K562 (cell line): ENCODE measurements around the gene PIK3CA. TPM values are rescaled to one million over a fixed set of nuclear protein-coding genes. Genes with fewer than 3 reads are reported as not detected.

ENCODE experiments used
- ATAC-seq: fragments of 200-7000 bp; cut with Tn5 transposase; 3 replicates; pipeline ENCODE4 v1.9.1; 2020; ENCODE audit warnings: moderate library complexity
- BruUV-seq: library from RNA; stranded (reverse); fragments of 400-500 nt; replicated peaks from 2 replicates; lab custom pipeline; 2021; lab: Mats Ljungman, UMichigan
- CTCF ChIA-PET: fragments of 300-600 bp; formaldehyde crosslinking; extraction: SDS; loops from one replicate; lab custom pipeline; 2021; ENCODE audit warnings: low intra/inter-chr PET ratio; lab: Yijun Ruan, JAX
- POLR2A ChIA-PET: fragments of 300-600, 350-650 bp; sonication (Branson Sonifier 250); formaldehyde crosslinking; extraction: SDS; loops from one replicate; lab custom pipeline; 2021; ENCODE audit warnings: antibody characterized with exemption, inconsistent platforms; lab: Yijun Ruan, JAX
- DNase-seq, 4 experiments: peaks; one replicate each; pipeline versions ENCODE4 v3.0.0 to v3.0.0-alpha.2; 2011 to 2018; ENCODE audit warnings: low spot score in 3 of 4, mixed read lengths in 3 of 4; ENCODE audit errors: extremely low read depth in 1 of 4
- FAIRE-seq: peaks from 2 replicates; lab custom pipeline; 2011; peaks lifted over from hg19 to GRCh38; lab: Jason Lieb, UNC
- H2AFZ ChIP-seq: 2 replicates; pipeline ENCODE4 v1.6.0; 2011; ENCODE audit warnings: low read depth, low read length, control low read depth, inconsistent platforms
- H3K27ac ChIP-seq: fragments of 200-600 bp; 3 replicates; pipeline ENCODE4 v1.8.0; 2011; ENCODE audit warnings: low read depth, mild to moderate bottlenecking, control low read depth, inconsistent platforms, low read length, moderate library complexity, mixed read lengths; ENCODE audit errors: extremely low read depth
- H3K27me3 ChIP-seq, 2 experiments: fragments of 300-600 bp in 1 of 2; 2 replicates in 1 of 2; 3 replicates in 1 of 2; pipeline versions ENCODE4 v1.6.0 to v1.8.0; 2011; ENCODE audit warnings: inconsistent platforms in 2 of 2, low read length in 2 of 2, mild to moderate bottlenecking in 1 of 2, mixed read lengths in 1 of 2, moderate library complexity in 1 of 2; ENCODE audit not compliant: control insufficient read depth in 2 of 2, insufficient read depth in 2 of 2
- H3K36me3 ChIP-seq: fragments of 300-600 bp; 3 replicates; pipeline ENCODE4 v1.8.0; 2011; ENCODE audit warnings: mild to moderate bottlenecking, low read length, inconsistent platforms; ENCODE audit not compliant: control insufficient read depth, insufficient read depth
- H3K4me1 ChIP-seq, 2 experiments: fragments of 200-600 bp in 1 of 2; replicated peaks in 1 of 2; 2 replicates in 1 of 2; 3 replicates in 1 of 2; pipeline versions ENCODE4 v1.5.1 to v1.8.0; 2011; ENCODE audit warnings: inconsistent platforms in 2 of 2, low read length in 2 of 2, mild to moderate bottlenecking in 1 of 2, mixed read lengths in 1 of 2, moderate library complexity in 1 of 2; ENCODE audit not compliant: control insufficient read depth in 2 of 2, insufficient read depth in 2 of 2
- H3K4me2 ChIP-seq: 2 replicates; pipeline ENCODE4 v1.6.1; 2011; ENCODE audit warnings: low read length, control low read depth, inconsistent platforms, mixed read lengths; ENCODE audit not compliant: insufficient read depth
- H3K4me3 ChIP-seq: fragments of 200-600 bp; sonication (generic), shearing (Covaris generic); 2 replicates; pipeline ENCODE4 v1.5.1; 2016; ENCODE audit warnings: control low read depth, inconsistent platforms
- H3K79me2 ChIP-seq: fragments of 200-600 bp; 3 replicates; pipeline ENCODE4 v1.8.0; 2011; ENCODE audit warnings: low read length, inconsistent platforms; ENCODE audit not compliant: control insufficient read depth, insufficient read depth
- H3K9ac ChIP-seq, 2 experiments: 2 replicates each; pipeline versions ENCODE4 v1.6.0 to v1.6.1; 2011; ENCODE audit warnings: low read depth in 2 of 2, low read length in 2 of 2, control low read depth in 1 of 2, inconsistent platforms in 1 of 2, mild to moderate bottlenecking in 1 of 2, mixed read lengths in 1 of 2; ENCODE audit not compliant: insufficient read depth in 1 of 2
- H3K9me1 ChIP-seq: one replicate; pipeline ENCODE4 v1.6.0; 2011; ENCODE audit warnings: inconsistent platforms, mild to moderate bottlenecking, low read length, moderate library complexity; ENCODE audit not compliant: control insufficient read depth, insufficient read depth
- H3K9me3 ChIP-seq: replicated peaks from 2 replicates; pipeline ENCODE4 v1.5.1; 2011; ENCODE audit warnings: low read depth, low read length, inconsistent platforms; ENCODE audit not compliant: control insufficient read depth, insufficient read depth
- H4K20me1 ChIP-seq: replicated peaks from 2 replicates; pipeline ENCODE4 v1.6.1; 2011; ENCODE audit warnings: low read length, inconsistent platforms, mixed read lengths; ENCODE audit not compliant: control insufficient read depth, insufficient read depth
- ARID1B ChIP-seq: fragments of 450-650 bp; IDR thresholded peaks from 2 replicates; pipeline ENCODE4 v1.6.1; 2016; ENCODE audit warnings: antibody characterized with exemption, mild to moderate bottlenecking, inconsistent platforms
- ATF7 ChIP-seq: fragments of 450-650 bp; IDR thresholded peaks from 2 replicates; pipeline ENCODE4 v1.7.1; 2014; ENCODE audit warnings: mild to moderate bottlenecking, moderate library complexity
- C11orf30 ChIP-seq: fragments of 450-650 bp; IDR thresholded peaks from 2 replicates; pipeline ENCODE4 v1.6.1; 2016; ENCODE audit warnings: low read depth, mild to moderate bottlenecking
- CREM ChIP-seq: IDR thresholded peaks from 2 replicates; pipeline ENCODE4 v1.6.1; 2014; ENCODE audit warnings: antibody characterized with exemption, low read depth
- MCM5 ChIP-seq: fragments of 450-650 bp; IDR thresholded peaks from 2 replicates; pipeline ENCODE4 v1.6.1; 2016; ENCODE audit warnings: low read depth
- ZBED1 ChIP-seq: IDR thresholded peaks from 2 replicates; pipeline ENCODE4 v1.6.1; 2014
- ZC3H11A ChIP-seq: IDR thresholded peaks from 2 replicates; pipeline ENCODE4 v1.6.1; 2012; ENCODE audit warnings: low read depth, low read length, improper control_type of control experiment
- ZNF316 ChIP-seq: fragments of 450-650 bp; IDR thresholded peaks from 2 replicates; pipeline ENCODE4 v1.6.1; 2016
- WGBS: fragments of 100-300 bp; shearing (Covaris generic); methylation state at CpG from one replicate; pipeline ENCODE4 v1.1.6; 2016; ENCODE audit warnings: low coverage, mixed read lengths; ENCODE audit not compliant: insufficient coverage; ENCODE audit errors: missing lambda C conversion rate; 5-methylcytosine and 5-hydroxymethylcytosine counted together
- in situ Hi-C: fragments of 300-500 bp; cut with MboI; formaldehyde crosslinking; loops from 4 replicates; pipeline ENCODE4 v1.15.0; 2018; ENCODE audit warnings: inconsistent platforms, mixed read lengths
- intact Hi-C: fragments of 100-400 bp; cut with micrococcal nuclease; formaldehyde crosslinking; loops from 2 replicates; pipeline ENCODE4 v1.14.2; 2022
- polyA plus RNA-seq, 8 experiments: library from polyadenylated mRNA; depleted of rRNA in 4 of 8; stranded (reverse) in 5 of 8; unstranded in 3 of 8; fragments of >200 nt; fragmentation: Nextera tagmentation in 2 of 8; fragmentation: Illumina TruSeq in 1 of 8; extraction: Ambion mirVana in 2 of 8; extraction: Trizol in 1 of 8; gene quantifications; 2 replicates each; pipeline versions ENCODE4 v1.2.1 to v1.2.3, GENCODE V29; 2011 to 2014; ENCODE audit warnings: inconsistent platforms in 1 of 8, missing spikeins in 1 of 8
- total RNA-seq, 7 experiments: library from RNA; depleted of rRNA in 6 of 7; stranded (reverse); fragments of >200 nt in 6 of 7; fragmentation: Illumina TruSeq in 2 of 7; extraction: Trizol in 2 of 7; gene quantifications; 2 replicates each; pipeline versions ENCODE4 v1.2.1 to v1.2.3, GENCODE V29; 2011 to 2021; ENCODE audit warnings: low replicate concordance in 1 of 7
- TF ChIP-seq, protein P1 (sequence below): fragments of 250-450 bp; sonication (Bioruptor Pico); IDR thresholded peaks from 2 replicates; pipeline ENCODE4 v1.8.0; 2021; ENCODE audit warnings: moderate library complexity, mild to moderate bottlenecking, inconsistent platforms
- TF ChIP-seq, protein P2 (sequence below): sonication (generic); formaldehyde crosslinking; IDR thresholded peaks from 2 replicates; pipeline ENCODE4 v1.8.0; 2022; ENCODE audit warnings: mild to moderate bottlenecking, missing genetic modification reagents

The PIK3CA gene
- total and polyA plus RNA-seq, 9 of the 15 experiments (the other 6 are each of a cell fraction or from before 2014, with no cell fraction given): 3.8 to 19.4 (median 10.8) TPM

DNA sequence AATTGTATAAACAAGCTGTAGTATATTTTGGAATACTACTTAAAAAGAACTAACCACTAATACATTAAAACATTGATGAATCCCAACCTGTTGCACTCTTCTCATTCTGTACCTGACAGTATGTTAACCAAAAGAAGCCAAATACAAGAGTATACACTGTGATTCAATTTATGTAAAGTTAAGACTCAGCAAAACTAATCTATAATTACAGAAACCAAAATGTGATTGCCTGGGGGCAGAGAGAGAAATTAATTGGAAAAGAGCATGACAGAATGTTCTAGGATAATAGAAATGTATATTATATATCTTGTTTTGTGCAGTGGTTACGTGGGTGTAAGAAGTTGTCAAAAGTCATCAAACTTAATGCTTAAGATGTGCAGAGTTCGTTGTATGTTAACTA, 31.1 kb downstream of the PIK3CA start:
- WGBS: 74% methylated on average over 2 of the region's 2 CpGs
- Histone ChIP-seq H3K27me3 (no peaks in the 10 kb centered on the region), H4K20me1 (no peaks in the 10 kb centered on the region; the same call in 1 of the 2 replicates), H2AFZ (no peak overlapping the region), H3K9ac (no peak overlapping the region), H3K4me1 (peaks cover 3 to 17% of the 10 kb centered on the region in 2 experiments; a peak in 3 of 5 replicates), H3K4me3 (no peak overlapping the region), H3K27ac (no peak overlapping the region), H3K36me3 (no peaks in the 10 kb centered on the region), H3K4me2 (no peak overlapping the region), H3K79me2 (peaks cover 66% of the 10 kb centered on the region), H3K9me3 (no peaks in the 10 kb centered on the region), H3K9me1 (no peaks in the 10 kb centered on the region)
- DNase-seq (no peak), ATAC-seq (no peak), FAIRE-seq (no peak)
- intact Hi-C loops (no loop called here), in situ Hi-C loops (no loop called here)
- BruUV-seq: no TSS peak
- ChIA-PET POLR2A (no interaction called here), CTCF (no interaction called here)
- TF ChIP-seq ZBED1 (no peak), C11orf30 (peak; percentile 43; the same call in 1 of the 2 replicates), ZNF316 (peak; percentile 61), ARID1B (no peak), ZC3H11A (no peak), MCM5 (no peak)

DNA sequence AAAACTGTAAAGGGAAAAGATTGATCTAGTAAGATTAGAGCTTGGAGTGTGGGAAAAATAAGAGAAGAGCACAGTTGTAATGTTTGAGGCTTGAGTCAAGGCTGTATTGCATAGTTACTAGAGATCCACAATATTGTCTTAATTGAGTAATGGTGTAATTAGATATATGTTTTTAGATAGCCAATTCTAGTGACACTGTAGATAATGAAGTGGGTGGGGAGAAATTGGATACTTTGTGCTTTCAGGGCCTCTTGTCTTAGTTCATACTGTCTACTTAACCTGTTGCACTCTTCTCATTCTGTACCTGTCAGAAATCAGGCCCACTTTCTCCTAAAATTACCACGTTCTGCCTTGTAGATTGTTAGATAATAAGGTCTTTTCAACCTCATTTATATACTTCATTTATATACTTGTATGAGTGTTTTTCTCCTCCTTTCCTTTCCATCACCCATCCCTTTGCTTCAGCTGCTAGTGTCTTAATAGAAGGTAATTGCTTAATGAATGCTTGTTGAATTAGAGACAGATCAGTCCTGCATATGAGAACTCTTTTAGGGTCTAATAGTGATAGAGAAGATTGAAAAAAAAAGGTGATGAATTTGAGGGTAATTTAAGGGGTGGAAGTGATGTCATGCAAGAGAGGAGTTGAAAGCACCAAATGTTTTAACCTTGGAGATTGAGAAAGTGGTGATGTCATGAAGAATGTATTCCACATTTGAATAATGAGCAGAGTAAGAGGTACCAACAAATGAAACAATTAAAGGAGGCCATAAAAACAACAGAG, 32.0 kb downstream of the PIK3CA start:
- BruUV-seq: no TSS peak
- H3K27me3 ChIP-seq: no peaks in the 10 kb centered on the region
- 5% methylated on average over 1 of the region's 1 CpG for WGBS
- no peak overlapping the region for H2AFZ ChIP-seq
- POLR2A ChIA-PET: interaction anchor here (0.8 kb wide), 1 partner anchor 115 kb away, joined by 3 read pairs; no protein-coding TSS in a partner anchor
- H4K20me1 ChIP-seq: no peaks in the 10 kb centered on the region; the same call in 1 of the 2 replicates
- H3K27ac ChIP-seq: no peak overlapping the region
- in situ Hi-C loops (no loop called here), intact Hi-C loops (no loop called here)
- H3K36me3 ChIP-seq: no peaks in the 10 kb centered on the region
- DNase-seq (no peak), FAIRE-seq (no peak), ATAC-seq (peak; percentile 51)
- peaks cover 64% of the 10 kb centered on the region for H3K79me2 ChIP-seq
- no peak overlapping the region for H3K9ac ChIP-seq
- H3K9me1 ChIP-seq: no peaks in the 10 kb centered on the region
- CTCF ChIA-PET: no interaction called here
- H3K4me2 ChIP-seq: no peak overlapping the region
- H3K9me3 ChIP-seq: no peaks in the 10 kb centered on the region
- peaks cover 3 to 17% of the 10 kb centered on the region in 2 experiments; a peak in 3 of 5 replicates for H3K4me1 ChIP-seq
- H3K4me3 ChIP-seq: no peak overlapping the region
- TF ChIP-seq, protein P1, sequence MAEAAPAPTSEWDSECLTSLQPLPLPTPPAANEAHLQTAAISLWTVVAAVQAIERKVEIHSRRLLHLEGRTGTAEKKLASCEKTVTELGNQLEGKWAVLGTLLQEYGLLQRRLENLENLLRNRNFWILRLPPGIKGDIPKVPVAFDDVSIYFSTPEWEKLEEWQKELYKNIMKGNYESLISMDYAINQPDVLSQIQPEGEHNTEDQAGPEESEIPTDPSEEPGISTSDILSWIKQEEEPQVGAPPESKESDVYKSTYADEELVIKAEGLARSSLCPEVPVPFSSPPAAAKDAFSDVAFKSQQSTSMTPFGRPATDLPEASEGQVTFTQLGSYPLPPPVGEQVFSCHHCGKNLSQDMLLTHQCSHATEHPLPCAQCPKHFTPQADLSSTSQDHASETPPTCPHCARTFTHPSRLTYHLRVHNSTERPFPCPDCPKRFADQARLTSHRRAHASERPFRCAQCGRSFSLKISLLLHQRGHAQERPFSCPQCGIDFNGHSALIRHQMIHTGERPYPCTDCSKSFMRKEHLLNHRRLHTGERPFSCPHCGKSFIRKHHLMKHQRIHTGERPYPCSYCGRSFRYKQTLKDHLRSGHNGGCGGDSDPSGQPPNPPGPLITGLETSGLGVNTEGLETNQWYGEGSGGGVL: no peak
- TF ChIP-seq, protein P2, sequence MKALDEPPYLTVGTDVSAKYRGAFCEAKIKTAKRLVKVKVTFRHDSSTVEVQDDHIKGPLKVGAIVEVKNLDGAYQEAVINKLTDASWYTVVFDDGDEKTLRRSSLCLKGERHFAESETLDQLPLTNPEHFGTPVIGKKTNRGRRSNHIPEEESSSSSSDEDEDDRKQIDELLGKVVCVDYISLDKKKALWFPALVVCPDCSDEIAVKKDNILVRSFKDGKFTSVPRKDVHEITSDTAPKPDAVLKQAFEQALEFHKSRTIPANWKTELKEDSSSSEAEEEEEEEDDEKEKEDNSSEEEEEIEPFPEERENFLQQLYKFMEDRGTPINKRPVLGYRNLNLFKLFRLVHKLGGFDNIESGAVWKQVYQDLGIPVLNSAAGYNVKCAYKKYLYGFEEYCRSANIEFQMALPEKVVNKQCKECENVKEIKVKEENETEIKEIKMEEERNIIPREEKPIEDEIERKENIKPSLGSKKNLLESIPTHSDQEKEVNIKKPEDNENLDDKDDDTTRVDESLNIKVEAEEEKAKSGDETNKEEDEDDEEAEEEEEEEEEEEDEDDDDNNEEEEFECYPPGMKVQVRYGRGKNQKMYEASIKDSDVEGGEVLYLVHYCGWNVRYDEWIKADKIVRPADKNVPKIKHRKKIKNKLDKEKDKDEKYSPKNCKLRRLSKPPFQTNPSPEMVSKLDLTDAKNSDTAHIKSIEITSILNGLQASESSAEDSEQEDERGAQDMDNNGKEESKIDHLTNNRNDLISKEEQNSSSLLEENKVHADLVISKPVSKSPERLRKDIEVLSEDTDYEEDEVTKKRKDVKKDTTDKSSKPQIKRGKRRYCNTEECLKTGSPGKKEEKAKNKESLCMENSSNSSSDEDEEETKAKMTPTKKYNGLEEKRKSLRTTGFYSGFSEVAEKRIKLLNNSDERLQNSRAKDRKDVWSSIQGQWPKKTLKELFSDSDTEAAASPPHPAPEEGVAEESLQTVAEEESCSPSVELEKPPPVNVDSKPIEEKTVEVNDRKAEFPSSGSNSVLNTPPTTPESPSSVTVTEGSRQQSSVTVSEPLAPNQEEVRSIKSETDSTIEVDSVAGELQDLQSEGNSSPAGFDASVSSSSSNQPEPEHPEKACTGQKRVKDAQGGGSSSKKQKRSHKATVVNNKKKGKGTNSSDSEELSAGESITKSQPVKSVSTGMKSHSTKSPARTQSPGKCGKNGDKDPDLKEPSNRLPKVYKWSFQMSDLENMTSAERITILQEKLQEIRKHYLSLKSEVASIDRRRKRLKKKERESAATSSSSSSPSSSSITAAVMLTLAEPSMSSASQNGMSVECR (CRISPR knock-in tag): no peak
- no peak for TF ChIP-seq ZC3H11A
- TF ChIP-seq ATF7: peak; percentile 58; the same call in 1 of the 2 replicates
- peak; percentile 8; the same call in 1 of the 2 replicates for TF ChIP-seq CREM
